ENCODE results near the gene SARS1.

GRCh38 chr1:109238382-109238781 lies 24.7 kb downstream of the SARS1 start:
- TF ChIP-seq CTCF (CRISPR knock-in tag; IDR thresholded peaks at IDR 0.05), result no peak
- TF ChIP-seq BRD4 (CRISPR knock-in tag; IDR thresholded peaks at IDR 0.05), result no peak
- no peak for TF ChIP-seq SNAPC5 (CRISPR knock-in tag; IDR thresholded peaks at IDR 0.05; ENCODE audit: borderline replicate concordance)
- TF ChIP-seq ZFP62 (CRISPR knock-in tag; IDR thresholded peaks at IDR 0.05), result no peak
- TF ChIP-seq KDM5B (CRISPR knock-in tag; IDR thresholded peaks at IDR 0.05; ENCODE audit: borderline replicate concordance), result no peak
- no peak for TF ChIP-seq YY1 (IDR thresholded peaks at IDR 0.05; ENCODE audit: insufficient read depth, insufficient replicate concordance, low read depth, low read length)
- no peak for TF ChIP-seq ZNF484 (CRISPR knock-in tag; IDR thresholded peaks at IDR 0.05; ENCODE audit: borderline replicate concordance, low read depth)

Measured in HepG2 (cell line).